CD4-positive, alpha-beta T cell treated with Interleukin-6 at 100 ng/mL for 8 hours (primary cell): ENCODE data around the gene ECPAS.
"Not testable (repeated sequence)": the region's sequence is repeated elsewhere in the genome, so short reads cannot be mapped to it uniquely, and the experiment has no call there.

Source experiments
- DNase-seq: peaks from one replicate; pipeline ENCODE4 v3.0.0-alpha.2; 2020; ENCODE audit warnings: mixed read lengths, low spot score

The ECPAS gene

DNA sequence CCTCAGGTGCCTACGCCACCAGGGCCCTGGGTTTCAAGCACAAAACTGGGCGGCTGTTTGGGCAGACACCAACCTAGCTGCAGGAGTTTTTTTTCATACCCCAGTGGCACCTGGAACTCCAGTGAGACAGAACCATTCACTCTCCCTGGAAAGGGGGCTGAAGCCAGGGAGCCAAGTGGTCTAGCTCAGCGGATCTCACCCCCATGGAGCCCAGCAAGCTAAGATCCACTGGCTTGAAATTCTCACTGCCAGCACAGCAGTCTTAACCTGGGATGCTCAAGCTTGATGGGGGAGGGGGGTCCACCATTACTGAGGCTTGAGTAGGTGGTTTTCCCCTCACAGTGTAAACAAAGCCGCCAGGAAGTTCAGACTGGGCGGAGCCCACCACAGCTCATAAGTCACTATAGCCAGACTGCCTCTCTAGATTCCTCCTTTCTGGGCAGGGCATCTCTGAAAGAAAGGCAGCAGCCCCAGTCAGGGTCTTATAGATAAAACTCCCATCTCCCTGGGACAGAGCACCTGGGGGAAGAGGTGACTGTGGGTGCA is 149.8 kb downstream of the ECPAS start:
- DNase-seq, result not testable (repeated sequence)

DNA sequence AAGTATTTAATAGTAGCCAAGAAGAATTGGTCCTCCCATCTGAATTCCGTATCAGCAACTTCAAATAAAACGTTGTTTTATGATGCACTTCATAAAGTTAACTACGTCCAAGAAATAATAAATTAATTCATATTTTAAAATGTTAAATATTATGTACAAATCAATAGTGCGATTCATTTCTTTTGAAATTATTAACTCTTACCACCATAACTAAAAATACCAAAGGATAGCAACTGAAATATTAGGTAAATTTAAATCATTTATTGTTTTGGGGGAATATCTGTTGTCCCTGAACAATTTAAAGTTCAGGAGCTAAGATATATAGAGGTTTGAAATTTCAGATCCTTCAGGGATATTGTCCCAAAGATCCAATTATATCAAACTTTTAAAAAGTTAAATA is 154.1 kb downstream of the ECPAS start, which contains the start of gene OR2K2:
Gene OR2K2 (minus strand): TSS at position 101 of the 400 bp plus-strand sequence. CDS start 1,791 bp downstream, outside the sequence.
- DNase-seq, result no peak

DNA sequence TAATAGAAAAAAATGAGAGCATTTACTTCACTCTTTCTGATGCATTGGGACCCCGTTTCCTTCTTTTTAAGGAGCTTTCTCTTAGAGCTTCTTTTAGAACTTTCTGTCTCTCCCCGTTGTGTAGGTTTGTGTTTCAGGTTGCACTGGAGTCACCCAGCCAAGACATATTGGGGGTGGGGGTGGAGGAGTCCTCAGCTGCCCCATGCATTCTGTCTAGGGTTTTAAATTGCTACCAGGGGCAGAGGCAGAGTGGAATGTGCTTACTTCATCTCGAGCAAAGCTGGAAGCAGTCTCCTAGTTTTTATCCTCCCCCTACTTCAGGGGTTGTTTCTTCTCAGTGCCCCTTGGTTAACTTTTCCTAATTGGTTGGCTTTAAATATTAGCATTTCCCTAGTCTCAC is 163.6 kb downstream of the ECPAS start:
- no peak for DNase-seq

DNA sequence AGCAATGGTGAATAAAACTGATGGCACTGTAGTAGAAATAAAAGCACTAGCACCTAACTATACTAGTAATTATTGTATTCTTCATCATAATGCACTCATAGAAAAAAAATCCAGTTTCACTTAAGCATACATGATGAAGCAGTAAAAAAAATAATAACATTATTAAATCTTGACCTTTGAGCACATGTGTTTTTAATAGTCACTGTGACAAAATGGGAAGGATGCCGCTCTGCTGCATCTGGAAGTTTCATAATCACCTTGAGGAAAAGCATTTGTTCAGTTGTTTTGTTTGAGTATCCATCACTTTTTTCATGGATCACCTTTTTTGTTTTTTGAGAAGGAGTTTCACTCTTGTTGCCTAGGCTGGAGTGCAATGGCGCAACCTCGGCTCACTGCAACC is 167.4 kb downstream of the ECPAS start:
- no peak for DNase-seq
